Thyroid gland (tissue), 4 donors: ENCODE measurements around the gene PPM1E. TPM values are rescaled to one million over a fixed set of nuclear protein-coding genes. Genes with fewer than 3 reads are reported as not detected.

Experiments
- DNase-seq, 2 donors: peaks; one replicate each; pipeline ENCODE4 v3.0.0-alpha.2; 2019
- H3K27ac ChIP-seq, 3 donors: fragments of 200-600 bp; sonication (generic); 1 replicate in 2 of 3; 2 replicates in 1 of 3; pipeline ENCODE4 v1.5.1; 2016 to 2019; ENCODE audit warnings: mild to moderate bottlenecking in 1 of 3, moderate library complexity in 1 of 3
- H3K27me3 ChIP-seq: fragments of 200-600 bp; sonication (generic); one replicate; pipeline ENCODE4 v1.5.1; 2019
- H3K36me3 ChIP-seq, 2 donors: fragments of 200-600 bp; sonication (generic); one replicate each; pipeline ENCODE4 v1.5.1; 2016 to 2019
- H3K4me1 ChIP-seq, 2 donors: fragments of 200-600 bp; sonication (generic); one replicate each; pipeline ENCODE4 v1.5.1; 2017 to 2019
- H3K4me3 ChIP-seq, 3 donors: fragments of 200-600 bp; sonication (generic); replicated peaks in 1 of 3; 1 replicate in 2 of 3; 2 replicates in 1 of 3; pipeline ENCODE4 v1.5.1; 2016; ENCODE audit warnings: mild to moderate bottlenecking in 1 of 3
- H3K9me3 ChIP-seq: fragments of 200-600 bp; sonication (generic); one replicate; pipeline ENCODE4 v1.5.1; 2017
- CTCF ChIP-seq, 6 experiments: fragments of 200-600 bp in 3 of 6; fragments of 450-650 bp in 3 of 6; sonication (generic) in 3 of 6; IDR thresholded peaks; one replicate each; pipeline ENCODE4 v1.5.1; 2016 to 2019; ENCODE audit warnings: antibody characterized with exemption in 6 of 6, mild to moderate bottlenecking in 2 of 6, inconsistent platforms in 1 of 6, moderate library complexity in 1 of 6
- POLR2A ChIP-seq, 2 donors: fragments of 450-650 bp; IDR thresholded peaks; one replicate each; pipeline ENCODE4 v1.6.1; 2017; ENCODE audit warnings: antibody characterized with exemption in 2 of 2, mild to moderate bottlenecking in 2 of 2, moderate library complexity in 1 of 2
- WGBS, 2 donors: methylation state at CpG; one replicate each; pipeline ENCODE4 v1.1.5; 2017; 5-methylcytosine and 5-hydroxymethylcytosine counted together
- intact Hi-C: fragments of 100-400 bp; cut with DNase I; formaldehyde crosslinking; loops from one replicate; pipeline ENCODE4 v1.15.1; 2023
- small RNA-seq: library from RNA; depleted of rRNA; stranded (forward); fragments of <200 nt; gene quantifications from one replicate; pipeline ENCODE3, GENCODE V24; 2016
- total RNA-seq, 4 donors: library from RNA; depleted of rRNA; stranded (reverse); fragments of >200 nt; gene quantifications; one replicate each; pipeline ENCODE4 v1.2.3, GENCODE V29; 2016

Gene PPM1E
- total RNA-seq, 4 donors from 2014 or later, result 0.11 to 0.13 (median 0.13) TPM; not detected in 1

DNA sequence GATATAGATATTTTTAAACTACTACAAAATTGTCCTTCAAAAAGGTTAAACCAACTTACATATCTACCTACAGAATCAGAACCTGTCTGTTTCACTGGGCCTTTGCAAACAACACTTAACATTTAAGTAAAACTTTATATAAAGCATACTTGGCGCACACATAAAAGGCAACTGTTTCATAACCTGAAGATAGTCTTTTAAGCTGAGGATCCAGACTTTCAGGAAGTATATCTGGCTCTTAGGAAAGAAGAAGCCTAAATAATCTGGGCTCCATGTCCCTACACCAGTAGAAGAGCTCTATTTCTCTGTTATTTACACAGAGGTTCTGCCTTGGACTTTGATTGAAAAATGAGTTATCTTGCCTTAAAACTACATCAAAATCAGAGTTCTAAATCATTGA is 275.2 kb downstream of the PPM1E start:
- TF ChIP-seq POLR2A (IDR thresholded peaks at IDR 0.05) (no peak), CTCF (IDR thresholded peaks at IDR 0.05) (no peak)
- no peak overlapping the region for H3K4me3 ChIP-seq
- H3K4me1 ChIP-seq, result no peaks in the 10 kb centered on the region
- no peaks in the 10 kb centered on the region for H3K27me3 ChIP-seq
- intact Hi-C loops, result no loop called here
- H3K27ac ChIP-seq, result no peak overlapping the region
- H3K9me3 ChIP-seq, result no peaks in the 10 kb centered on the region
- WGBS, 2 donors, result 94 to 98% methylated on average over 1 of the region's 1 CpG
- DNase-seq, result no peak
- peaks cover 0 to 8% of the 10 kb centered on the region in 2 donors for H3K36me3 ChIP-seq

Small RNA genes lying within 50 kb of the gene (small RNA-seq; reads per million reads assigned to genes)
- gene AC025521.1, result not detected
- not detected for gene RF00017
- gene RNU6-518P, result not detected

Other genes with a start within 250 kb of the PPM1E start
- gene MTMR4, start 241.2 kb upstream of the PPM1E start, total RNA-seq, result 10 to 100 TPM; 35.1 to 97.8 (median 65.2) TPM
- gene TEX14, start 63.8 kb upstream of the PPM1E start, total RNA-seq, result 1 to 10 TPM in 1 of 4 donors, under 1 TPM in 3; 0.11 to 2.3 (median 0.27) TPM
- gene RAD51C, start 63.3 kb upstream of the PPM1E start, total RNA-seq, result 10 to 100 TPM in 3 of 4 donors, 1 to 10 TPM in 1; 8.8 to 20.4 (median 12.4) TPM